Activated CD8-positive, alpha-beta memory T cell treated with anti-CD3 and anti-CD28 coated beads, Interleukin-2, amount 50 U/mL, for 24 hours (primary cell): ENCODE data around the gene CSRNP2.

Experiments used
- DNase-seq: peaks from one replicate; pipeline ENCODE4 v3.0.0-alpha.2; 2020; ENCODE audit errors: extremely low read depth

The CSRNP2 gene

DNA sequence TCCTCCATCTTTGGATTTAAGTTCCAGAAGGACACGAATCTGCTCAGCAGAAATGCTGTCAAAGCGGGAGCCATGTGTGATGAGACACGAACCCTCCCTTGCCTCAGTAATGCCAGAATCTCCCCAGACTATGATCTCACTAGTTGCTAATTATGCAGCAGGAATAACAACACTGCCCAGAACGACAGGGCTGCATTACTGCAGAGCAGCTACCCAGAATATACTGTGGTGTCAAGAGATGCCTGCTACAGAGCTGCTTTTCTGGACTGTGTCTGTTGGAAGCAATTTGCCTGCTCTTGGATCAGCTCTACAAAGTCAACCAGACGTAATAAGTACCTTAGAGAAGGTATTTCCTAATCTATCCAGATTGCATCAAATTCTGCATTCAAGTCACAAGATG is 5.5 kb downstream of the CSRNP2 start:
- DNase-seq = no peak

DNA sequence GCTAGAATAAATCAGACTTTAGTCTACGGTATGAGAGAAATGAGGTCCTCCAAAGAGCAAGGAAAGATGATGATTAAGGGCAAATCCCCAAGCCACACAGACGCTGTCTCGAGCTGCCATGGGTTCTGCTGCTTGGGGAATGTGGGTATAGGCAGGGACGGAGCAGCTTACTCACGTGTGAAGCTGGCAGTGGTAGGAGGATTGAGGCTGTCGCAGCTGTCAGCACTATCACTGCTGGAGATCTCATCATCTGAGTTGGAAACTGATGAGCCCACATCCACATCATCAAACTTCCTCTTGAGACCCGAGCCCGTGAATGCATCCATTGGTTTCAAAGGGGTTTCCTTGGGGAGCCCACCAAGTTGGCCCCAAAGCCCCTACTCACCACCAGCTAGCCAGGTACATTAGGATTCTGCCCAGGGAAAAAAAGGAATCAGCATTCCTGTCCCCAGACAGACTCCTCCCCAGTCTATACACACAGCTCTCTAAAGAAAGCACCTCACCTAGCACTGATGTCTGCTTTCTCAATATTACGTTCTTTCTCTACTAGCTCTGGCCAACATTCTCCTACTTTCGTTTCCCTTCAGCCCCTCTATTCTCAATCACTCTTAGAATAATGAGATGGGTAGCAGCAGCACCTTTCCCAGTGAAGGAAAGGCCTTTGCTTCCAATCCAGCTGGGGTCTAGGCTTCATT is 7.0 kb downstream of the CSRNP2 start:
- no peak for DNase-seq

DNA sequence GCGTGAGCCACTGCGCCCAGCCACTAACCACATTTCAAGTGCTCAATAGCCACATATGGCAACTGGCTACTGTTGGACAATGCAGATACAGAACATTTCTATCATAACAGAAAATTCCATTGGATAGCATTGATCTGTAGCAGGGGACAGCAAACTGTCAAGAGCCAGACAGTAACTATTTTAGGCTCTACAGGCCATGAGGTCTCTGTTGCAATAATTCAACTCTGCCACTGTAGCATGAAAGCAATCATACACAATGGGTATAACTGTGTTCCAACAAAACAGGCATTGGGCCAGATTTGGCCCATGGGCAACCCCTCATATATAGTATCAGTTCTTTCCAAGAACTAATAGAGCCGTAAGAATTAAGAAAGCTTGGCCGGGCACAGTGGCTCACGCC is 8.0 kb downstream of the CSRNP2 start:
- no peak for DNase-seq

DNA sequence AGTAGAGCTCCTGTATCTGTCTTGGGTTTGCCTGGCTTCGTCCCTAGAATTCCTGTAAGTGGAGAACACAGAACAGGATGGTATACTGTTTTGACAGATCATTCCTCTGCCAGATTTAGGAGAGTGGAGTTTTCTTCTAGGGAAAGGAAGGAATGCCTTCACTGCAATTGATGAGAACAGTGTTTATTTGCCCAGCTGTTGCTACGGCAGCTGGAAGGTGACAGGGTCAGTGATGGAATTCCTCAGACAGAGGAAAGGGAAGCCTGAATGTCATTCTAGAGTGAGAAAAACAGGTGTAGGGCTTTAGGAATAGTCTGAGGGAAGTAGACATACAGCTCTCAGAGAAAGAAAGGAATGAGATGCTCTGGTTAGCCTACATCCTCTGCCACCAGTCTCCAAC is 11.7 kb downstream of the CSRNP2 start:
- DNase-seq = no peak

DNA sequence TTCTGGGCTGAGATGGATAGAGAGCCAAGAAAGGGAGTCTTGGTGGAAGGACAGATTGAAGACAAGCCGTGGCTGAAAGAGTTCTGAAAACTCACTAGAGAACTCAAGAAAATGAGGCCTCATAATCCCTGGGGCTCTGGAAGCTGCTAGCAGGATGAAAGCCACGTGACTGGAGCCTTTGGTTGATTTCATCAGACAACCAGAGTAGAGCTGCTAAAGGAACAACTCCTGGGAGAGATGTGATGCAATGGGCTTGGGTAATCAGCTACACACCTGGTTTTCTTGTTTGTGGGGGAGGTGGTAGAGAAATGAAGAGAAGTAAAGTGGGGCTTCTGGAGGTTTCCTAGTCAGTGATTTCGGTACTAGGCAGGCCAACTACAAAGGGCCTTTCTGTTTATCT is 13.4 kb downstream of the CSRNP2 start:
- no peak for DNase-seq

DNA sequence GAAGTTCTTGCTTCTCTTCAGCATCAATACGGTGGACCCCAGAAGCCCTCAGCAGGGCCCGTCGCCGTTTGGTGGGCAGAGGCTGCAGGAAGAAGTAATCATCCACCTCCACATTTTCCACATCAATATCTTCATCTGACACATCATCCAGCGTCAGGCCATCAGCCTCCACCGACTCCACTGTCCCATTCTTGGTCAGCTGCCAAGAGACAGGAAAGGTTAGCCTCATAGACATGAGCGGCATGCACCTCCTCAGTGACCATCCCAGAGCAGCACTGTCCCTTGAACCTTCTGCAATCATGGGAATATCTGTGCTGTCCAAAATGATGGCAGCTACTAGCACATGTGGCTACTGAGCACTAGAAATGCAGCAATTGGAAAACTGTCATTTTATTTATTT is 15.6 kb downstream of the CSRNP2 start:
- no peak for DNase-seq

DNA sequence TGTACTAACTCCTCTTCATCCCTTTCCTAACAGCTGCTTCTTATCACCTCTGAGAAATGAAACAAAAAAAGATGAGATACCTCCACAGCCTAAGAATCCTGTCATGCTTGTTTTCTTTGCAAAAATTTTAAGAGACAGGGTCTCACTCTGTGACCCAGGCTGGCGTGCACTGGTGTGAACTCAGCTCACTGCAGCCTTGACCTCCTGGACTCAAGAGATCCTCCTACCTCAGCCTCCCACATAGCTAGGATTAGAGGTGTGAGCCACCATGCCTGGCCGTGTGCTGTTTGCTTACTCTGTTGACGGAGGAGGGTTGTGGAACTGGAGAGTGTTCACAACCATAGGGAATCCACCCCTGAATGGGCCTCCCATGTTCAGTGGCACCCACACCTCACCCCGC is 16.2 kb downstream of the CSRNP2 start:
- no peak for DNase-seq

DNA sequence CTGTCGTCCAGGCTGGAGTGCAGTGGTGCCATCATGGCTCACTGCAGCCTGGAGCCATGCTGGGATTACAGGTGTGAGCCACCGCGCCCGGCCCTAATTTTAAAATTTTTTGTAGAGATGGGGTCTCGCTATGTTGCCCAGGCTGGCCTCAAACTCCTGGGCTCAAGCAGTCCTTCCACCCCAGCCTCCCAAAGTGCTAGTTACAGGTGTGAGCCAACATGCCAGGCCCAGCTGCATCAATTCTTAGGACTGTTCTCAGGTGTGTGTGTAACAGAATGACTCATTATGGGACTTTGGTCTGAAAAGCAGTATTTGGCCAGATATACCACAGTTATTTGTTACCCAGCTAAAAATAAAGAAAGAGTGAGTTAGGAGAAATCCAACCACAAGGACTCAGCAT is 17.9 kb downstream of the CSRNP2 start:
- DNase-seq = no peak

DNA sequence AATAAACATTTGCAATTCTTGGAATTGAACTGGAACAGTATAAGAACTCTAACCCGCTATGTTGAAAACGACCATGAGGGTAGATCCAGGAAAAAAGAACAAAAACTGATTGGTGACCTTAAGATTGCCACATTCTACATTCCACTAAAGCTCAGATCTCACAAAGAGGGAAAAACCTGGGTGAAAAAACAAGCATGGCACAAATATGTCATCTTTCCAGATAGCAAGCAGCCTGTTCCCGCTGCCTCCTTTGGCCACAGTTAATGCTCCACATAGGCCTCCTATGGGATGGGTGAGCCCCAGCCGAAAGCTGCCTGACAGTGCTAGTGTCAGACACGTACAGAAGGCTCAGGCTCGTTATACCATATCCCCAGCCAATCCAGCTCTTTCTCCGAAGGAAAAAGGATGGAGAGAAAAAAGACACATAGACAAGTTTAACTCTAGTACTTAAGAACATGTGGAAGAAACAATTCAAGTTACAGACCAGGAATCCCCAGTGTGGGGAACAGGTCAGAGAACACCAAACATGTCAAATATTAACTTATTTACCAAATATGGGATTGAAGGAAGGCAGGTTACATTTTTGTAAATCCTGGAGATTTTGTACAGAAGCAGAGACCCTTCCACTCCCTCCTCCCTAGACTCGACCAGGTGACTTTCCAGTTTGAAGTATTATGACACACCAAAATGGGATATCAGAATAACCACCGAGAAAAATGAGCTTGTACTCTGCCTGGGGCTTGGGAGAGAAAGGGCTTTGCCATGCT is 20.6 kb downstream of the CSRNP2 start:
- DNase-seq = no peak

DNA sequence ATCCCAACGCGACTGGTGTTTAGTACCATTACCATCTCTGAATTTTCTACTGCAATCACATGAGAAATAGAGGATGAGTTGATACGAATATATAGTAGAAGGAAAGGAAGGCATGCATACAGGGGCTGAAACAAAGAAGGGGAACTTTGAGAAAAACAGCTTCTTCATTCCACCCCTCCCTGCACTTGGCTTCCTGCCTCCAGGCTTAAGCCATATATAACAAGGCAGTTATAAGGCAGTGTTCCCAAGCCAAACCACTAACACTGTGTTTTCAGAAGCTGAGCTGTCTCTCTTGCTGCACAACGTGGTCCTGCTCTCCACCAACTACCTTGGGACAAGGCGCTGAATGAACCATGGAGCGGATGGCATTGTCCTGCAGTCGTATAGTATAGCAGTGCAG is 24.3 kb downstream of the CSRNP2 start:
- DNase-seq = no peak

DNA sequence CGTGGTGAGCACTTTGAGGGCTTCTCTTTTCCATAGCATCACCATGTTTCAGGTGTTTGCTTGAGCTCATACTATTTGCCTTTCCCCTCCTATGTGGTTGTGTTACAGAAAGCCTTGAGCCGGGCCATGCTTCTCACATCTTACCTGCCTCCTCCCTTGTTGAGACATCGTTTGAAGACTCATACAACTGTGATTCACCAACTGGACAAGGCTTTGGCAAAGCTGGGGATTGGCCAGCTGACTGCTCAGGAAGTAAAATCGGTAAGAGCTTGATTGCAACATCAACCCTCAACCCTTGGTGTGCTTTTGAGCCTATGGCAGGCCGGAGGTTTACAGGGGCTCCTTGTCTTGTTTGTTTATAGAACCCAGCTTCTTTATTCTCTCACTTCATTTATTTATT is 27.2 kb downstream of the CSRNP2 start:
- no peak for DNase-seq

DNA sequence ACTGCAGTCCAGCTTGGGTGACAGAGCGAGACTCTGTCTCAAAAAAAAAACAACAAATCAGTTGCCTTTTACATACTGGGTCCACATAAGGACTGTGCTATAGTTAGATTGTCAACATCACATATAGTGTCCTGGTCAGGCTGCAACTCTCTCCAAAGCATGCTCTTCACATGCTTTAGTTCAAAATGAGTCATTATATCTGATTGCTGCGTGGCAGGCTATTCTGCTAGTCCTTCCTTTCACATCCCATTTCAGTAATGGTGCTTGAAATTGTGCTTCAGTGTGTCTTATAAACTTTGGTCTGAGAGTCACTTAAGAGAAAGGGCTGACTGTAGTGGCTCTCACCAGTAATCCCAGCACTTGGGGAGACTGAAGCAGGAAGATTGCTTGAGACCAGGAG is 28.3 kb downstream of the CSRNP2 start:
- no peak for DNase-seq

DNA sequence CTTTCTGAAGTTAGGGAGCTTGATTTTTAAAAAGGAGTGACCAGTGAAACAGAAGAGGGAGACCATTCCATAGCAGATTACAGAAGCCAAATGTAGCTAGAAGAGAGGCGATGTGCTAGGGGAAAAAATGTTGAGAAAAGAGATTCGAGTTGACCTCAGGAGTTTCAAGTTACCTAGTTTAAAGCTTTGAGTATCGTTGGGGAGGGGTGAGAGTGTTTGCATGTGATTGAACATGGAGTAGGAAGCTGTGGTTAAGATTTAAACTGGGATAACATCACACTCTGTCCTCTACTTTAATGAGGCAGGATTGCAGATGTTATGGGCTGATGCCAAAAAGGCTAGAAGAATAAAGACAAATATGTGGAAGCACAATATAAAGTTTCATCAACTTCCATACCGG is 31.6 kb downstream of the CSRNP2 start:
- no peak for DNase-seq

DNA sequence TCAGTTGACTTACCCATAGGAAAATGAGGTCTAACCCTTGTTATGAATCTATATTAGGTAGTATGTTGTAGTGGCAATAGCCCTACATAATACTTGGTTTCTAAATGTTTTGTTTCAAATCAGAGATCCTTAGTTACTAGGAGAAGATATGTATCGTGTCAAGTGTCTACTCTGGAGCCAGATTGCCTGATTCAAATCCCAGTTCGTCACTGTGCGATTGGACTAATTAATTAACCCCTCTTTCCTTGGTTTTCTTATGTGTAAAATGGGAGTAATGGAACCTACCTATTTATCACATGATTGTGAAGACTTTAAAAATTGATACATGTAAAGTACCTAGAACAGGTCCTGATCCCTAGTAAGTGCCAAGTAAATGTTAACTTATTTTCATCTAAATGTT is 33.9 kb downstream of the CSRNP2 start:
- DNase-seq = no peak

DNA sequence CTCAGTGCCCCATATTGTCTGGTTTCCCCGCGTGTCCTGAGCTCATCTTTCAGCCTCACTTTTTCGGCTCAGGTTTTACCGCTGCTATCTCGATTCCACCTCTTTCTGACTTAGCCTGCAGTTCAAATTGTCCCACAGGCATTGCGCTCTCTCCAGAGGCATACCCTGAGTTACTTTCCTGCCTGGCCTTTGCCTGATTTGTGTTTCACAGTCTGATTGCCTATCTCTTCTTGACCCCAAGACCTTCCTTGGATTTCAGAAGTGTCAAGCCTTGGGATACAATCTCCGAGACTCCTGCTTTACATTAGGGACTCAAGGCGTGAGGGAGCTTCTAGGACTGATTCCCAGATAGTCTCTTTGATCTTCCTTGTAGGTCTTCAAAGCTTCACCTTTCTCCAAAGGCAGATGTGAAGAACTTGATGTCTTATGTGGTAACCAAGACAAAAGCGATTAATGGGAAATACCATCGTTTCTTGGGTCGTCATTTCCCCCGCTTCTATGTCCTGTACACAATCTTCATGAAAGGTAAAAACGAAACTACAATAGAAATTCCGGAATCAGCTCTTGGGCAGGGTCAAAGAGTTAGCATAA is 34.6 kb downstream of the CSRNP2 start:
- no peak for DNase-seq

DNA sequence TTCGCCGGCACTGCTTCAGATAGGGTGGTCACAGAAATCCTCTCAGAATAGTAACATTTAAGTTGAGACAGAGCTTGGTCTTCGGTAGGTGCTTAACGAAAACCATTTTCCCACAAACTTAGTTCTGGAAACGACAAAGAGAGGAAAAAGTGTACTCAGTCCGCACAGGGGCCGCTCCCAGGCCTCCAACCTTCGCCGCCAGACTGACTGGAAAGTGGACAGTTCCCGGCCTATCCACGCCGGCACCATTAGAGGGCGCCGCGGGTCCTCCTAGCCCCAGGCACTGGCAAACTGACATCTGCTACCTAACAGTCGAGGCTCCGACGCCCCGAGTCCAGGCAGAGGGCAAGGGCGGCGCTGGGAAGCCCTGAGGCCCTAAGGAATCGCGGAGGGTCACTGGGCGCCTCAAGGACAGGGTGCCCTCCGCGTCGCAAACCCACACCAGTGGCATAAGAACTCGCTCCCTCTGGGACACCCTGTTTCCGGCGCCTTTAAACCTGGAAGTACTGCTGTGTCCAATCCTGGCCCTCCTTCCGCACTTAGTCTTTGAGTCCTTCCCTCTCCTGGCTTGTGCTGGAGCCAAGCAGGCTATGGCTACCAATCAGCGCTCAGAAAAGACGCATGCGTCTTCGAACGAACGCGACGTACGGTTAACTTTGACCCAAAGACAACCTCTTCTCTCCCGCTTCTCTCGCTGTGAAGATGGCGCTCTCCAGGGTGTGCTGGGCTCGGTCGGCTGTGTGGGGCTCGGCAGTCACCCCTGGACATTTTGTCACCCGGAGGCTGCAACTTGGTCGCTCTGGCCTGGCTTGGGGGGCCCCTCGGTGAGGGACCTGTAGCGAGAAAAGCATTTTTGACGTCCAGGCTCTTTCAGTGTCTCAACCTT is 35.5 kb downstream of the CSRNP2 start, which contains the start of gene LETMD1:
Gene LETMD1 (plus strand): TSS at position 673 of the 886 bp plus-strand sequence. CDS start 30 bp downstream, at position 703.
- peak; percentile 87 for DNase-seq

DNA sequence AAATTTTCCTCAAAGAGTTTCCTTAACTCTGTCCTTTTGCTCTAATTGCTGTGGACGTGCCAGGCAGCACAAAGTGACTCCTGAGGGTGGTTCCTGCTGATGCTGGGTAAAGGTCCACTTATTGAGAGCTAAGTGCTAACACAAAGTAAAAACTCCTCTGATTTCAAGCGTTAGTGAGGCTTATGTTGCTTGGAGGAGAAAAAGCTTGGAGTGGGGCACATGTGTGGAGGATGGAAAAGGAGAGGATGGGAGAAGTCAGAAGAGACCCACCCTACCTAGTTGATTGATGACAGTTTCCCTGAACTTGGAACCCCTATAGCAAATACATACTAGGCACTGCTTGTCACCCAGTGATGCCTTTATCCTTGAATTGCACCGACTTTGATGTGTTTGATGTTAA is 47.1 kb downstream of the CSRNP2 start:
- DNase-seq = no peak

DNA sequence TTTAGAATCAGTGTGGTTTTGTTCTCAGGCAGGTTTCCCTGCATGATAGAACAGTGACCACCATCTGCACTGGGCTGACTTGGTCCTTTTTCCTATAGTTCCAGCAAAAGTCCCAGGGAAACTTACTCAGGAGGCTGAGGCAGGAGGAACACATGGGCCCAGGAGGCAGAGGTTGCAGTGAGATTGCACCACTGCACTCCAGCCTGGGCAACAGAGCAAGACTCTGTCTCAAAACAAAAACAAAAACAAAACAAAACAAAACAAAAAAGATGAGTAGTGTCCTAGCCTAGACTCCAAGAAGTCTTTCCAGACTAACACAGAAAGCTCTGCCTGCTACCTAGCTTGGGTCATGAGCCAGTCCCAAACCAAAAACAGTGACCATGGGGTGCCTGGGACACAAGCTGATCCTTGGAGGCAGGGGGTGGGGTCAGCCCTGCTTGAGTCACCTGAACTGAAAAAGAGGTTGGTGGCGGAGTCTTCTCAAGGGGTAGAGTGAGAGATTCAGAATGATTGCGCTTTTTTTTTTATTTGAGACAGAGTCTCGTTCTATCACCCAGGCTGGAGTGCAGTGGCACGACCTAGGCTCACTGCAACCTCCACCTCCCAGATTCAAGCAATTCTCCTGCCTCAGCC is 49.8 kb downstream of the CSRNP2 start:
- DNase-seq = no peak

DNA sequence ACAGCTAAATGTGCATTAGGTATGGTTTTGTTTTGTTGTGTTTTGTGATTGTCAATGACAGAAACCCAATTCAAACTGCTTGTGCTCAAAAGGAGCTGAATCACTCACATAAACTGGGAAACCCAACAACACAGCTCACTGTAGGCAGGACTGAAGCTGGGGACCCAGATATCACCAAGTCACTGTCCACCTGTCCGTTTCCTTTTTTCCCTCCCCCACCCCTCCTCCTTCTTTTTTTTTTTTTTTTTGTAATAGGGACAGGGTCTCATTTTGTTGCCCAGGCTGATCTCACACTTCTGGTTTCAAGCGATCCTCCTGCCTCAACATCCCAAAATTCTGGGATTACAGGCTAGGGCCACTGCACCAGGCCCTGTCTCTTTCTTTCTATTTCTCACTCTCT is 50.3 kb downstream of the CSRNP2 start:
- no peak for DNase-seq

DNA sequence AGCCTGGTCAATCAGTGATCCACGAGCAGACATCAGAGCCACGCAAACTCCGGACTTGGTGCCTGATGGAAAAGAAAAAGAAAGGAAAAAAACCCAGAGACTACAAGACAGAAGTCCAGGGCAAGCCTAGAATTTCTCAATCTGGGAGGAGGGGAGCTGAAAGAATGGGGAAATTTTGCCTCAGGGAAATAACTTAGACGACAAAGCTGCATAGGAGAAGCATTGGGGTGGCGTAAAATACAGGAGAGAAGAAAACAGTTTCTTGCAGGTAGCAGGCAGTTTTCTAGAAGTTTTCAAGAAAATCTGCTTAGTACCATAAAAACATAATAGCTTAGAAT is 54.6 kb downstream of the CSRNP2 start:
- no peak for DNase-seq

DNA sequence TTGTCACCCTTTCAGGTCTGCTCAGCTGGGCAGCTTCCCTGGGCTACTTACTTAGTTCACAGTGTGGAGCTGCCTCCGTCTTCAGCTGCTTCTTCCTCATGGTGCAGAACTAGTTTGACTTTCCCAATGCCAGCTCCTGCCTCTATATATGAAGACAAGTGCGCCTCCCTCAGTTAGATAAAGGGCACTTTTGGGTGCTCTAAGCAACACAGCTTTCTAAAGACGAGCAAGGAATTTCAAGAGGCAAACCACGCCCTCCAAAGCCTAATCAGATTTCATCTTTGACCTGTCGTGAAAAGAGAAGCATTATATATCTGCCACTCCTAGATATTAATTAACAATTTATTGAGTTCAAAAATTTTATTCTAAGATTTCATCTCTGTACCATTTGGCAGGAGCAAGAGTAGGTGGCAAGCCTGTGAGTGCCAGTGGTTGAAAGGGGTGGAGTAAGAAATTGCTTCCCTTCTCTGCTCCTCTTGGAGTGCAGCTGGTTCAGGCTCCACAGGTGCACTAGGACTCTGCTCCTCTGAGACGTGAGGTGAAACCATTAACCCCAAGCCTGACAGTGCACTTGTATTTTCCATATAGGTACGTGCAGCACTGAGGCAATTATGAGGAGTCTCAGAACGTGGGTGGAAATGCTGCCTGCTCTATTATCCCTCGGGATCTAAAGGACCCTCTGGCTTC is 55.1 kb downstream of the CSRNP2 start:
- no peak for DNase-seq
